Measurements from ENCODE around the gene LYL1.

Gene LYL1

GRCh38 chr19:13073263-13073662 is 29.4 kb downstream of the LYL1 start:
- no peak for DNase-seq (ENCODE audit: low spot score)

- DNase-seq (ENCODE audit: low spot score), result no peak
These were observed 30.3 kb downstream of the LYL1 start for GRCh38 chr19:13072188-13072908.

- no peak for DNase-seq (ENCODE audit: low spot score)
These were observed 31.0 kb downstream of the LYL1 start for GRCh38 chr19:13071444-13072187.

- DNase-seq (ENCODE audit: low spot score), result no peak
These were observed 32.1 kb downstream of the LYL1 start for GRCh38 chr19:13070425-13071140.

DNA sequence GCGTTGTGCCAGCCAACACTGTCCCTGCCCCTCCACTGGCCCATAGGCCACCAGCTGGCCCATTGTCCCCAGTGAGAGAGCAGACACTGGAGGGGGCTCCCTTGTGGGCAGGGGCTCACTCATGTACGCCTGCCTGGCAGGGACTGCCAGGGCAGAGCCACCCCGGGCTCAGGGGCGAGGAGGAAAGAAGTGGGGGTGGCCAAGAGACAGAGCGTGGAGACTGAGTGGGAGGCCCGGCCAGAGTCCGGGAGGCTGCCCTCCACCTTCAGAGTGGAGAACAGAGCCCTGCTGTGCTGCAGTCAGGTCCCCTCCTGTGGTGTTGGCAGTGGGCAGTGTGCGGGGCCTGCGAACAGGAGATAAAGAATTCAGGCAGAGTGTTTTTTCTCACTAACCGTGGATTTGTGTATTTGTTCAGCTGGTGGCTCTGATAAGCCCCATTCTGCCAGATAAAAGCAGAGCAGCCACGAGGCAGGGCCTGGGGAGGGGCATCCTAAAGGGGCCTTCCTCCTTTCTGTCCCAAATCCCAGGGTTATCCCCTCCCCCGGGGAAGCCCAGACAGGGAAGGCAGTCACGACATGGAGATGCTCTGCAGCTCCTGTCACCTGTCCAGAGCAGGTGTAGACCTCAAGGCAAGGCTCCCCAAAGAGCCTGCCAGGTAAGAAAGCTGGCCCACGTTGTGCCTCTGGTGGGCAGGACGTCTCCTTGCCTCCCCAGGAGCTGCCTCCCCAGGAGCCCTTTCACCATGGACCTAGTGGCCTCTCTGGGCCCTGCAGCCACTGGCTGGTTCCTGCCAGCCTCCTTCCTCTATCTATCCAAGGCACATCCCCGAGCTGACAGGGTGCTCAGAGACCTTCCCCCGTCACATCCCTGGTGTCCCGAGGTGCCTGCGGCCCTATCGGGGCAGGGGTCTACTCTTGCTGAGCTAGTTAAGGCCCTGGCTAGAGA is 33.0 kb downstream of the LYL1 start:
- DNase-seq (ENCODE audit: low spot score), result no peak

GRCh38 chr19:13068085-13068846 is 34.4 kb downstream of the LYL1 start:
- no peak for DNase-seq (ENCODE audit: low spot score)

- DNase-seq (ENCODE audit: low spot score), result no peak
These were observed 35.5 kb downstream of the LYL1 start for GRCh38 chr19:13066933-13067807.

DNA sequence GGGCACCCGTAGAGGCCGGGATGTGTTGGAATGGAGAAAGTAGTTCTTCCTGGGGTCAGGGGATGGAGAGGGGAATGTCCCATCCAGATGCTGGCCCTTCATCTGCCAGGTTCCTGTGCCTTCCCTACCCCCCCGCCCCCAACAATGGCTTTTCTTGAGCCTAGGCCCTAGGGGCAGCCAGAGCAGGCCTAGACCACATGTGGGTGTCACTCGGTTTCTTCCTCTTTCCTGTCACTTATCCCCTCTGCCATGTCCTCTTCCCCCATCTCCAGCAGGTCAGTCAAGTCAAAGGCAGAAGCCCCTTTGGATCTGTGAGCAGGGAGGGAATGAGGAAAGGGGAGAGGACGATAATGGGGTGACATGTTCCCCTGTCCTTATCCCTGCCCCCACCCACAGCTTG is 36.4 kb downstream of the LYL1 start:
- DNase-seq (ENCODE audit: low spot score), result no peak

DNA sequence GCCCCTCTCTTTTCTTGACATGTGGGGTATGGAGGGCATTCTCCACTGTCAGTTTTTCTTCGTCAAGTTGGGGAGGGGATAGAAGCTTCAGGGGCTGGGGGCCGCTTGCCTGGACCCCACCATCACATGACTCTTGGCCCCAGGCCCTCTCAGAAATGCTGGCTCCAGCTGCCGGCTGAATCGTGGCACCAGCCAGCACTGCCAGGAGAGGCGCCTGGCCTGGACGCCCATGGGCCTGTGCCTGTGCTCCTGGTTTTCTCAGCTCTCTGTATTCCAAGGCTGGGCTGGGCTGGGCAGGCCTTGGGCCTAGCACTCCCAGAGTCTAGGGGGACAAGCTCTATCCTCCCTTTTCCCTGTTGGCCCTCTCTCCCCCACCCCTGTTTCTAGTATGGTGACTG is 38.6 kb downstream of the LYL1 start:
- no peak for DNase-seq (ENCODE audit: low spot score)

GRCh38 chr19:13063461-13064091 is 39.1 kb downstream of the LYL1 start:
- no peak for DNase-seq (ENCODE audit: low spot score)

DNA sequence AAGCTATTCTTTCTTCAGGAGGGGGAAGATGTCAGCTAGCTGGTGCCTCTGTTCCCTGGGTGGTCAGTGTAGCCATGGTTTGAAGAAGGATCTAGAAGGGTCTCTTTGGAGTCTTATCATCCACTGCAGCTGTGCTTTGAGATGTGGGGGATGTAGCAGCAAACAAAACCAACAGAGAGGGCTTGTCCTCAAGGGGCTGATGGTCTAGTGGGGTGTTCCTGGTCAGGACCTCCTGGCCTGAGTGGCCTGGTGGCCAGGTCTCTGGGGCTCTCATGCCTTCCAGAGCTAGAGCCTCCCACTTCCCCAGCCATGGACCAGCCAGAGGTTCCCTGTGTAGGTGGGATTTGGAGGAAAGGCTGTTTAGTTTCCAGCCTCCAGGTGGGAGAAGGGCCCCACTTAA is 40.3 kb downstream of the LYL1 start:
- no peak for DNase-seq (ENCODE audit: low spot score)

GRCh38 chr19:13060964-13061927 is 41.4 kb downstream of the LYL1 start:
- DNase-seq (ENCODE audit: low spot score), result peak; percentile 82

DNA sequence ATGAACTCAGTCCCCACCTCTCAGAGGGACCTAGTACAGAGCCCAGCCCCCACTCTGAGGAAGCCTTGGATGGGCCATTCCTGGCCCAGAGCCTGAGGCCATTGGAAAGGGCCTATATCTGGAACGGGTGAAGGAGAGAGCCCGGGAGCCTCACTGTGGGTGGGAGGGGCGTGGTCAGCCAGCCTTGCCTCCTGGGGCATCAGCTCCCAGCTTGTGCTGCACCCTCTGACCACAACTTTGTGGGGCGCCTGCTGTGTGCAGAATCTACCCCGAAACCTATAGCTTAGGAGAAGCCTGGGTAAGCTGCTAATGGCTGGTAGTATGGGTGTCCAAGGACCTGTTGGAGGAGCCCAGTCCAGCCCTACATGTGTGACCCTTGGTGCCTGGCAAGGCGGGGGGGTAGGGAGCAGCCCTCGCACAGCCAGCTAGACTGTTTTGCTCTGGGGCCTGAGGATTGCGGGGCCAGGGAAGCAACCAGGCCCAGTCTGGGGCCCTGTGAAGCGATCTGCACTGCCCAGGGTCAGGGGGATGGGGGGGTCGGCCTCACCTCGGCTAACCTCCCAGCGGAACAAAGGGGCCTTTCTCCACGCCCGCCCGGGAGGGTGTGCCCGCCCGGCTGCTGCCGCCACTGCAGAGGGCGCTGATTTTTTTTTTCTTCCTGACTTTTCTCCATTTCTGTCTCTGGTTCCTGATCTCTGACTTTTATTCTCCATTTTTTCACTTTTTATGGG is 42.3 kb downstream of the LYL1 start:
- DNase-seq (ENCODE audit: low spot score), result peak; percentile 20

DNA sequence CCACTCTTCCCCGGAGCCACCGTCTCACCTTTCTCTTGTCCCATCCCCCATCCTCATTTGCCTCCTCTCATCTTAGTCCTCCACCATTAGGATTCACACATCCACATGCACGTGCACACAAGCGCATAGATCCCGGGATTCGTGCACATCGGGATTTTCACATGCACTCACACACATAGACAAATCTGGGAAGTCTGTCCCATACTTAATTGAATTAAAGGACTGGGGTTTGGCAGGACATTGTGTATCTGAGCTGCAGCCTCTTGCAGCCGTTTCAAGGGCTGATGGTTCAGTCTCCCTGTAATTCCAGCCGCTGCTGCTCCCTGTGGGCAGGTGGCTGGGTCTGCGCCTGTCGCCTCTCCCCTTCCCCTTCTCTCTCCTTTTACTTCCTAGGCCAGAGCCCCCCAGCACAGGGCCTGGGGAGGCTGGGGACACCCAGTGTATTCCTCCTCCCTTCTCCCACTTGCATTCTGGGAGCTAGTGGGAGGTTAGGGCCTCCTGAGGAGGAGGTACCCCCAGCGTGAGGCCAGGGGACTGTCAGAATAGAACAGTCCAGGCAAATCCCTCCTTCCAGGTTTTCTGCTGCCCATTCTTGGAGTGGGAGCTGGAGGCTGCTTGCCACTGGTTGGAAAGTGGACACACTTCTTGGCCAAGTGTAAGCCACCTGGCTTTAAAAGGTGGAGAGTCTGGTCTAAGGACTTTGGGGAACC is 43.6 kb downstream of the LYL1 start:
- DNase-seq (ENCODE audit: low spot score), result no peak

- no peak for DNase-seq (ENCODE audit: low spot score)
These were observed 44.9 kb downstream of the LYL1 start for GRCh38 chr19:13057744-13058143.

DNA sequence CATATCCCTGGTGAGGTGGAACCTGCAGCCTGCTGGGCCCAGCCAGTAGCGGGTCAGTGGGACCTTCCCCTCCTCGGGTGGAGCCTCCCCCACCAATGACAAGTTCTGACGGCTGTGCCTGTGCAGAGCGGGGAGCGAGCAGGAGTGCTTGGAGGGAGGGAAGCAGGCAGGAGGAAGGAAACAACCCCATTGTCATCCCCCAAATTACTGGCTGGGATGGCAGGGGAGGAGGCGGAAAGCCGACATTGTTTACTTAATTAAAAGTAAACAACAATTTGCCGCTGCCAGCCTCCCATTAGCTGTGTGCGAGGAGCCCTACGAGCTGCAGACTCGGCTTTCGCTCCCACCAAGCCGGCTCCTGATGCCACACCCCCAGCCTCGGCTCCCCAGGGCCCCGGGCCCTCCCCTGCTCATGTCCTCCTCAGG is 45.5 kb downstream of the LYL1 start:
- DNase-seq (ENCODE audit: low spot score), result no peak

GRCh38 chr19:13056052-13056660 is 46.5 kb downstream of the LYL1 start:
- DNase-seq (ENCODE audit: low spot score), result no peak
